Neural progenitor cell (in vitro differentiated cells): Measurements from ENCODE around the gene ASPRV1.

Source experiments
- EZH2 ChIP-seq: fragments of 200-600 bp; sonication (generic); IDR thresholded peaks from 2 replicates; pipeline ENCODE4 v1.6.1; 2017; ENCODE audit warnings: antibody characterized with exemption, mild to moderate bottlenecking, moderate library complexity
- TF ChIP-seq, protein P1 (sequence below): fragments of 200-600 bp; sonication (generic); IDR thresholded peaks from 2 replicates; pipeline ENCODE4 v1.5.1; 2017; ENCODE audit warnings: antibody characterized with exemption, mild to moderate bottlenecking

DNA sequence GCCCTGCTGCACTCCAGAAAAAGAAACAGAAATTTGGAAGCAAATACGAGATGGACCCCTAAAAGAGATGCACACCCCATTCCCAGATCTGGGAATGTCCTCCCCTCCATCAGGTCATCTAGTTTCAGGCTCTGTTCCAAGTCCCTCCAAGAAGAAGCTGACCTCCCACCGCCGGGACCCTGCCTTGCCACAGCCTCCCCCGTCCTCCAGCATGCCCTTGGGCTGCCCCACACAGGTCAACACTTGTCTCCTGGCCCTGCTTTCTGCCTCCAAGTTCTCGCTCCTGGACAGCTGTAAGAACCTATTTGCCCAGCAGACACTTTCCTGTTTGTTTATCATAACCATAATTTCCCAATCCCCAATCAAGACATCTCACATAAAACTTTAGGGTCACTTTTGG lies 2.0 kb downstream of the ASPRV1 start:
- TF ChIP-seq, protein P1, sequence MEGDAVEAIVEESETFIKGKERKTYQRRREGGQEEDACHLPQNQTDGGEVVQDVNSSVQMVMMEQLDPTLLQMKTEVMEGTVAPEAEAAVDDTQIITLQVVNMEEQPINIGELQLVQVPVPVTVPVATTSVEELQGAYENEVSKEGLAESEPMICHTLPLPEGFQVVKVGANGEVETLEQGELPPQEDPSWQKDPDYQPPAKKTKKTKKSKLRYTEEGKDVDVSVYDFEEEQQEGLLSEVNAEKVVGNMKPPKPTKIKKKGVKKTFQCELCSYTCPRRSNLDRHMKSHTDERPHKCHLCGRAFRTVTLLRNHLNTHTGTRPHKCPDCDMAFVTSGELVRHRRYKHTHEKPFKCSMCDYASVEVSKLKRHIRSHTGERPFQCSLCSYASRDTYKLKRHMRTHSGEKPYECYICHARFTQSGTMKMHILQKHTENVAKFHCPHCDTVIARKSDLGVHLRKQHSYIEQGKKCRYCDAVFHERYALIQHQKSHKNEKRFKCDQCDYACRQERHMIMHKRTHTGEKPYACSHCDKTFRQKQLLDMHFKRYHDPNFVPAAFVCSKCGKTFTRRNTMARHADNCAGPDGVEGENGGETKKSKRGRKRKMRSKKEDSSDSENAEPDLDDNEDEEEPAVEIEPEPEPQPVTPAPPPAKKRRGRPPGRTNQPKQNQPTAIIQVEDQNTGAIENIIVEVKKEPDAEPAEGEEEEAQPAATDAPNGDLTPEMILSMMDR, result no peak
- no peak for TF ChIP-seq EZH2
